Sigmoid colon (tissue), 4 donors: ENCODE measurements around the gene WDFY1.

Source experiments
- EP300 ChIP-seq, 4 donors: sonication (generic); formaldehyde crosslinking; IDR thresholded peaks; one replicate each; pipeline ENCODE4 v1.6.1; 2017; ENCODE audit warnings: antibody characterized with exemption in 4 of 4
- POLR2A ChIP-seq, 2 donors: fragments of 450-650 bp; IDR thresholded peaks; one replicate each; pipeline ENCODE4 v1.6.1; 2016; ENCODE audit warnings: antibody characterized with exemption in 2 of 2, mild to moderate bottlenecking in 2 of 2, moderate library complexity in 2 of 2
- POLR2AphosphoS5 ChIP-seq, 4 donors: sonication (generic); formaldehyde crosslinking; IDR thresholded peaks; one replicate each; pipeline ENCODE4 v1.6.1; 2017; ENCODE audit warnings: antibody characterized with exemption in 4 of 4
- TF ChIP-seq, protein P1 (sequence below), 4 experiments: fragments of 450-650 bp in 3 of 4; fragments of 200-600 bp in 1 of 4; IDR thresholded peaks; one replicate each; pipeline ENCODE4 v1.5.1; 2016 to 2019; ENCODE audit warnings: antibody characterized with exemption in 4 of 4, mild to moderate bottlenecking in 3 of 4, moderate library complexity in 2 of 4

GRCh38 chr2:223884399-223884798 lies 60.7 kb downstream of the WDFY1 start:
- TF ChIP-seq POLR2A (IDR thresholded peaks at IDR 0.05) (no peak), EP300 (IDR thresholded peaks at IDR 0.05) (no peak), POLR2AphosphoS5 (IDR thresholded peaks at IDR 0.05) (no peak)
- TF ChIP-seq, protein P1, sequence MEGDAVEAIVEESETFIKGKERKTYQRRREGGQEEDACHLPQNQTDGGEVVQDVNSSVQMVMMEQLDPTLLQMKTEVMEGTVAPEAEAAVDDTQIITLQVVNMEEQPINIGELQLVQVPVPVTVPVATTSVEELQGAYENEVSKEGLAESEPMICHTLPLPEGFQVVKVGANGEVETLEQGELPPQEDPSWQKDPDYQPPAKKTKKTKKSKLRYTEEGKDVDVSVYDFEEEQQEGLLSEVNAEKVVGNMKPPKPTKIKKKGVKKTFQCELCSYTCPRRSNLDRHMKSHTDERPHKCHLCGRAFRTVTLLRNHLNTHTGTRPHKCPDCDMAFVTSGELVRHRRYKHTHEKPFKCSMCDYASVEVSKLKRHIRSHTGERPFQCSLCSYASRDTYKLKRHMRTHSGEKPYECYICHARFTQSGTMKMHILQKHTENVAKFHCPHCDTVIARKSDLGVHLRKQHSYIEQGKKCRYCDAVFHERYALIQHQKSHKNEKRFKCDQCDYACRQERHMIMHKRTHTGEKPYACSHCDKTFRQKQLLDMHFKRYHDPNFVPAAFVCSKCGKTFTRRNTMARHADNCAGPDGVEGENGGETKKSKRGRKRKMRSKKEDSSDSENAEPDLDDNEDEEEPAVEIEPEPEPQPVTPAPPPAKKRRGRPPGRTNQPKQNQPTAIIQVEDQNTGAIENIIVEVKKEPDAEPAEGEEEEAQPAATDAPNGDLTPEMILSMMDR (IDR thresholded peaks at IDR 0.05), result no peak
